CD14-positive monocyte (primary cell): ENCODE data around the gene SMCO4. TPM values are rescaled to one million over a fixed set of nuclear protein-coding genes. Genes with fewer than 3 reads are reported as not detected.

ENCODE experiments used
- DNase-seq, 3 donors: peaks; one replicate each; pipeline ENCODE4 v3.0.0-alpha.2; 2011 to 2022
- H2AFZ ChIP-seq: 2 replicates; pipeline ENCODE4 v1.6.0; 2012; ENCODE audit warnings: mild to moderate bottlenecking, low read depth, low read length, inconsistent platforms; ENCODE audit not compliant: insufficient read depth, poor library complexity, severe bottlenecking
- H3K27ac ChIP-seq, 2 donors: 1 replicate in 1 of 2; 2 replicates in 1 of 2; pipeline ENCODE4 v1.5.1; 2012 to 2013; ENCODE audit warnings: low read length in 2 of 2, control low read depth in 1 of 2, inconsistent platforms in 1 of 2, low read depth in 1 of 2, mild to moderate bottlenecking in 1 of 2
- H3K27me3 ChIP-seq, 2 donors: one replicate each; pipeline versions ENCODE4 v1.6.0 to v1.6.1; 2011 to 2013; ENCODE audit warnings: low read length in 2 of 2; ENCODE audit not compliant: control insufficient read depth in 2 of 2, insufficient read depth in 2 of 2
- H3K36me3 ChIP-seq, 2 donors: replicated peaks in 1 of 2; 1 replicate in 1 of 2; 2 replicates in 1 of 2; pipeline versions ENCODE4 v1.5.1 to v1.6.1; 2012 to 2013; ENCODE audit warnings: low read length in 2 of 2, control low read depth in 1 of 2, inconsistent platforms in 1 of 2, mild to moderate bottlenecking in 1 of 2; ENCODE audit not compliant: insufficient read depth in 2 of 2, control insufficient read depth in 1 of 2
- H3K4me1 ChIP-seq, 2 donors: 1 replicate in 1 of 2; 2 replicates in 1 of 2; pipeline versions ENCODE4 v1.5.1 to v1.6.1; 2012 to 2013; ENCODE audit warnings: low read length in 2 of 2, control low read depth in 1 of 2, inconsistent platforms in 1 of 2, mild to moderate bottlenecking in 1 of 2, moderate library complexity in 1 of 2; ENCODE audit not compliant: insufficient read depth in 2 of 2, control insufficient read depth in 1 of 2
- H3K4me2 ChIP-seq: replicated peaks from 2 replicates; pipeline ENCODE3; 2012; ENCODE audit warnings: low read length, moderate library complexity, mild to moderate bottlenecking; ENCODE audit not compliant: poor library complexity, severe bottlenecking; ENCODE audit errors: extremely low read depth
- H3K4me3 ChIP-seq, 3 experiments: fragments of 200-600 bp in 1 of 3; sonication (generic) in 1 of 3; replicated peaks in 1 of 3; 1 replicate in 2 of 3; 2 replicates in 1 of 3; pipeline ENCODE4 v1.5.1; 2011 to 2013; ENCODE audit warnings: low read length in 3 of 3, mild to moderate bottlenecking in 3 of 3, control low read depth in 2 of 3, low read depth in 2 of 3, inconsistent platforms in 1 of 3, moderate library complexity in 1 of 3
- H3K79me2 ChIP-seq: 2 replicates; pipeline ENCODE4 v1.6.0; 2012; ENCODE audit warnings: mild to moderate bottlenecking, control low read depth, inconsistent platforms, low read length, moderate library complexity; ENCODE audit not compliant: insufficient read depth
- H3K9ac ChIP-seq: 2 replicates; pipeline ENCODE4 v1.6.0; 2017; ENCODE audit warnings: low read length, mild to moderate bottlenecking; ENCODE audit not compliant: insufficient read depth, poor library complexity, severe bottlenecking
- H3K9me3 ChIP-seq, 2 donors: replicated peaks in 1 of 2; 1 replicate in 1 of 2; 2 replicates in 1 of 2; pipeline versions ENCODE4 v1.5.1 to v1.6.1; 2012 to 2013; ENCODE audit warnings: low read length in 2 of 2, control low read depth in 1 of 2; ENCODE audit not compliant: control insufficient read depth in 1 of 2, insufficient read depth in 1 of 2
- H4K20me1 ChIP-seq: 2 replicates; pipeline ENCODE4 v1.6.0; 2012; ENCODE audit warnings: mild to moderate bottlenecking, low read length, control low read depth, moderate library complexity; ENCODE audit not compliant: insufficient read depth
- H3K27ac Mint-ChIP-seq, 7 donors: one replicate each; pipeline ENCODE4 v1.8.0; 2020; ENCODE audit warnings: mild to moderate bottlenecking in 7 of 7, mixed read lengths in 7 of 7, moderate library complexity in 6 of 7, inconsistent platforms in 2 of 7
- H3K27me3 Mint-ChIP-seq, 3 donors: one replicate each; pipeline ENCODE4 v1.8.0; 2021 to 2022; ENCODE audit warnings: low read depth in 3 of 3, mild to moderate bottlenecking in 3 of 3, mixed read lengths in 3 of 3, moderate library complexity in 3 of 3, inconsistent platforms in 1 of 3
- H3K36me3 Mint-ChIP-seq, 2 donors: one replicate each; pipeline ENCODE4 v1.8.0; 2020; ENCODE audit warnings: mixed read lengths in 2 of 2, inconsistent platforms in 1 of 2, mild to moderate bottlenecking in 1 of 2
- H3K4me1 Mint-ChIP-seq: one replicate; pipeline ENCODE4 v1.8.0; 2020; ENCODE audit warnings: mild to moderate bottlenecking, mixed read lengths
- H3K4me3 Mint-ChIP-seq, 2 donors: one replicate each; pipeline ENCODE4 v1.8.0; 2020; ENCODE audit warnings: mild to moderate bottlenecking in 2 of 2, mixed read lengths in 2 of 2, moderate library complexity in 1 of 2
- H3K9me3 Mint-ChIP-seq, 7 donors: one replicate each; pipeline ENCODE4 v1.8.0; 2020 to 2022; ENCODE audit warnings: mixed read lengths in 7 of 7, mild to moderate bottlenecking in 6 of 7, moderate library complexity in 6 of 7, inconsistent platforms in 2 of 7
- WGBS: methylation state at CpG from one replicate; pipeline ENCODE4 v1.1.5; 2013; ENCODE audit warnings: missing lambda C conversion rate; ENCODE audit not compliant: insufficient coverage; 5-methylcytosine and 5-hydroxymethylcytosine counted together
- intact Hi-C, 2 donors: fragments of 100-400 bp; cut with micrococcal nuclease; formaldehyde crosslinking; loops; one replicate each; pipeline versions ENCODE4 v1.15.0 to v1.15.1; 2023
- polyA plus RNA-seq, 3 donors: library from polyadenylated mRNA; depleted of rRNA in 1 of 3; unstranded in 2 of 3; stranded (reverse) in 1 of 3; fragments of 300-500 nt in 2 of 3; fragments of >200 nt in 1 of 3; fragmentation: Illumina TruSeq in 2 of 3; gene quantifications; 1 replicate in 2 of 3; 2 replicates in 1 of 3; pipeline ENCODE4 v1.2.3, GENCODE V29; 2012 to 2021
- TF ChIP-seq, protein P1 (sequence below): fragments of 200-600 bp; IDR thresholded peaks from one replicate; pipeline ENCODE4 v1.8.0; 2022; ENCODE audit warnings: antibody characterized with exemption, mild to moderate bottlenecking

The SMCO4 gene
- polyA plus RNA-seq, 3 donors = 110 to 242 (median 169) TPM

DNA sequence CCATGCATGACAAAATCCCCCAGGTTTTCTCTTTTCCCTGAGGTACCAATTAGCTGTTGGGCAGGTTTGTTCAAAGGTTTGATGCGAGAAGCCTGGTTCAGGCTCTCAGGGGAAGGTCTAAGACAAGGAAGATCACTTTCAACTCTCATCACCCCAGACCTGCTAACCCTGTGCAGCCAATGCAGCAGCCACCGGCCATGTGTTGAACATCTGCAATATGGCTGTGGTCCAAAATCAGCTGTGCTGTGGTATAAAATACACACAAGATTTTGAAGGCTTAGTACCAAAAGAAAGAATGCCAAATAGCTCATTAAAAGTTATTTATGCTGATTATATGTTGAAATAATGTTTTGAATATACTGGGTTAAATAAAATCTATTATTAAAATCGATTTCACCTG, 58.5 kb downstream of the SMCO4 start:
- peaks cover 3% of the 10 kb centered on the region for H3K4me1 Mint-ChIP-seq
- intact Hi-C loops = no loop called here

DNA sequence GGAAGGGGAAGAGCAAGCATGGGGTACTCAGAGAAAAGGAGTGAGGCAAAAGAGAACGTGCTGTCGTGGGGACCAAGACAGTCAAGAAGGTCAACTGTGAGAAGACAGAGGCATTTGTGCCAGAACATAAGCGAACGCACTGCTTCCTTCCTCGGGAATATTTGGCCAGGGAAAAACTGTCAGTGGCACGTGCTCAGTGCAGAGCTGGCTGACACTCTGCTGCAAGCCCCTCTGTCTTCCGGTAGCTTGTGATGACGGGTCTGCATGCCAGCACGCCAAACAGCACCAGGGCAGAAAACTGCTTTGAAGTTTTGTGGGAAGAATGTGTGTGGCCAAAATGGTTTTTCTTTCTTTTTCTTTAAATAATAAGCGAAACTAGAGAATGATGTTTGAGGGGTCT, 60.6 kb downstream of the SMCO4 start:
- DNase-seq = no peak
- TF ChIP-seq, protein P1, sequence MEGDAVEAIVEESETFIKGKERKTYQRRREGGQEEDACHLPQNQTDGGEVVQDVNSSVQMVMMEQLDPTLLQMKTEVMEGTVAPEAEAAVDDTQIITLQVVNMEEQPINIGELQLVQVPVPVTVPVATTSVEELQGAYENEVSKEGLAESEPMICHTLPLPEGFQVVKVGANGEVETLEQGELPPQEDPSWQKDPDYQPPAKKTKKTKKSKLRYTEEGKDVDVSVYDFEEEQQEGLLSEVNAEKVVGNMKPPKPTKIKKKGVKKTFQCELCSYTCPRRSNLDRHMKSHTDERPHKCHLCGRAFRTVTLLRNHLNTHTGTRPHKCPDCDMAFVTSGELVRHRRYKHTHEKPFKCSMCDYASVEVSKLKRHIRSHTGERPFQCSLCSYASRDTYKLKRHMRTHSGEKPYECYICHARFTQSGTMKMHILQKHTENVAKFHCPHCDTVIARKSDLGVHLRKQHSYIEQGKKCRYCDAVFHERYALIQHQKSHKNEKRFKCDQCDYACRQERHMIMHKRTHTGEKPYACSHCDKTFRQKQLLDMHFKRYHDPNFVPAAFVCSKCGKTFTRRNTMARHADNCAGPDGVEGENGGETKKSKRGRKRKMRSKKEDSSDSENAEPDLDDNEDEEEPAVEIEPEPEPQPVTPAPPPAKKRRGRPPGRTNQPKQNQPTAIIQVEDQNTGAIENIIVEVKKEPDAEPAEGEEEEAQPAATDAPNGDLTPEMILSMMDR = no peak
- H3K27me3 Mint-ChIP-seq = peaks cover 0 to 2% (median 0%) of the 10 kb centered on the region in 3 donors
- intact Hi-C loops = no loop called here
- Histone ChIP-seq H3K9me3 (no peaks in the 10 kb centered on the region), H3K27me3 (no peaks in the 10 kb centered on the region), H3K4me2 (no peak overlapping the region), H3K27ac (peak overlapping the region in 1 of 2 donors; percentile 48), H4K20me1 (peaks cover 92% of the 10 kb centered on the region), H3K9ac (no peak overlapping the region), H3K4me3 (no peak overlapping the region), H3K4me1 (no peaks in the 10 kb centered on the region), H3K36me3 (peaks cover 24 to 97% of the 10 kb centered on the region in 2 donors), H2AFZ (no peak overlapping the region), H3K79me2 (peaks cover 29% of the 10 kb centered on the region)
- peaks cover 54 to 60% of the 10 kb centered on the region in 2 donors for H3K36me3 Mint-ChIP-seq
- WGBS = 96% methylated on average over 8 of the region's 10 CpGs
- peak overlapping the region in 4 of 7 donors; percentile 30 to 75 (median 64) for H3K27ac Mint-ChIP-seq
- peaks cover 3% of the 10 kb centered on the region for H3K4me1 Mint-ChIP-seq
- H3K9me3 Mint-ChIP-seq = no peaks in the 10 kb centered on the region
- no peak overlapping the region for H3K4me3 Mint-ChIP-seq

More for the DNA sequence above, 58.5 kb downstream of the SMCO4 start:
- 100% methylated on average over 1 of the region's 3 CpGs for whole genome bisulfite sequencing
- H3K4me3 ChIP-seq = no peak overlapping the region
- H4K20me1 ChIP-seq = peaks cover 100% of the 10 kb centered on the region
- peaks cover 16 to 97% of the 10 kb centered on the region in 2 donors for H3K36me3 ChIP-seq
- Mint-ChIP-seq H3K27ac (no peak overlapping the region), H3K36me3 (peaks cover 37 to 41% of the 10 kb centered on the region in 2 donors), H3K27me3 (peaks cover 0 to 2% (median 0%) of the 10 kb centered on the region in 3 donors), H3K4me3 (no peak overlapping the region), H3K9me3 (no peaks in the 10 kb centered on the region)
- TF ChIP-seq, protein P1 = no peak
- no peaks in the 10 kb centered on the region for H3K9me3 ChIP-seq
- H3K4me1 ChIP-seq = no peaks in the 10 kb centered on the region
- no peak overlapping the region for H2AFZ ChIP-seq
- no peak for DNase-seq
- no peak overlapping the region for H3K9ac ChIP-seq
- no peak overlapping the region for H3K4me2 ChIP-seq
- H3K27me3 ChIP-seq = no peaks in the 10 kb centered on the region
- H3K27ac ChIP-seq = no peak overlapping the region
- peaks cover 35% of the 10 kb centered on the region for H3K79me2 ChIP-seq
